ENCODE data around the gene ZNF423.

Gene ZNF423

GRCh38 chr16:49846800-49847199 is 9.1 kb downstream of the ZNF423 start:
- no peak for DNase-seq

DNA sequence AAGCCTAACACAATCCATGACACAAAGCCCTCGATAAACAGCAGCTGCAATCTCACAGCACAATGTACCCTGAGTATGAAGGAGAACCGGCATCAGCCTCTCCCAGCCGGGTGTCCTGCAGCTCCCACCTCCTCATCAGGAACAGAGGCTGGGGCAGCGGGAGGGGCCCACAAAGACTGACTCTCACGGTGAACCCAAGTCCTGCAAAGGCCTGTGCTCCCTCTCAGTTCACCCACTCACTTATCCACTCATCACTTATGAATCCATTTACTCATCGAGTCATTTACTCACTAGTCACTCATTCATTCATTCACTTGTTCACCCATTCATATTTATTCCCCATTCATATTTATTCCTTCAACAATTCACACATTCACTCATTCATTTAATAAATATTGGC is 11.6 kb downstream of the ZNF423 start:
- no peak for DNase-seq

- DNase-seq, result no peak
These were observed 12.2 kb downstream of the ZNF423 start for GRCh38 chr16:49843758-49844157.

GRCh38 chr16:49842972-49843371 is 12.9 kb downstream of the ZNF423 start:
- no peak for DNase-seq

- DNase-seq, result no peak
These were observed 16.7 kb downstream of the ZNF423 start for GRCh38 chr16:49839017-49839825.

- no peak for DNase-seq
These were observed 17.4 kb downstream of the ZNF423 start for GRCh38 chr16:49838441-49839016.

DNA sequence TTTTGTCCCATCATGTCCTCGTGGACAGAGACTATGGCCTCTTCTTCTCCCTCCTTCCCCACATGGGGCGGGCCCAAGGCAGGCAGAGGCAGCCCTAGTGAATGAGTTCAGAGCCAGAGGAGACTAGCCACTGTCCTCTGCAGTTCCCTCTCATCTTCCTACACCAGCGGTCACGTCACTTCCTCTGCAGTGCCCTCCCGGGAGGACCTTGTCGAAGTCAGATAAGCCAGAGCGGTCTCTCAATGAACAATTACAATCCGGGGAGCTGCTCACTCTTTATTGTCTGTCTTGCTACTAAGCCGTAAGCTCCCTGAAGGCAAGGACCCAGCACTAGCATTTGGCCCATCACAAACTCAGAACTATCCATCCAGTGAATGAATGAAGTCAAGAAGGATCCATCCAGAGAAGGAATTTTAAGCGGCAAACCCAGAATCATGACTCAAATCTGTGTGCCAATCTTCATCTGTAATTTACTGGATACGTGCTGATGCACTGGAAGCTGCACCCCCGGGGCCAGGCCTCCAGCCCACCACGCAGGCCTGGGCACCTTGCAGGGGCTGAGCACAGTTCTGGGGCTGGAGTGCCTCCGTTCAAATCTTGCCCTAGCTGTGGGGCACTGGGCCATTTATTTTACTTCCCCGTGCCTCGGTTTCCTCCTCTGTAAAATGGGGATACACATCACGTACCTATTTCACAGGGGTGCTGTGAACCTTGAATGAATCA is 18.1 kb downstream of the ZNF423 start:
- DNase-seq, result no peak

- DNase-seq, result no peak
These were observed 19.2 kb downstream of the ZNF423 start for GRCh38 chr16:49836668-49837067.

- no peak for DNase-seq
These were observed 19.7 kb downstream of the ZNF423 start for GRCh38 chr16:49836218-49836617.

DNA sequence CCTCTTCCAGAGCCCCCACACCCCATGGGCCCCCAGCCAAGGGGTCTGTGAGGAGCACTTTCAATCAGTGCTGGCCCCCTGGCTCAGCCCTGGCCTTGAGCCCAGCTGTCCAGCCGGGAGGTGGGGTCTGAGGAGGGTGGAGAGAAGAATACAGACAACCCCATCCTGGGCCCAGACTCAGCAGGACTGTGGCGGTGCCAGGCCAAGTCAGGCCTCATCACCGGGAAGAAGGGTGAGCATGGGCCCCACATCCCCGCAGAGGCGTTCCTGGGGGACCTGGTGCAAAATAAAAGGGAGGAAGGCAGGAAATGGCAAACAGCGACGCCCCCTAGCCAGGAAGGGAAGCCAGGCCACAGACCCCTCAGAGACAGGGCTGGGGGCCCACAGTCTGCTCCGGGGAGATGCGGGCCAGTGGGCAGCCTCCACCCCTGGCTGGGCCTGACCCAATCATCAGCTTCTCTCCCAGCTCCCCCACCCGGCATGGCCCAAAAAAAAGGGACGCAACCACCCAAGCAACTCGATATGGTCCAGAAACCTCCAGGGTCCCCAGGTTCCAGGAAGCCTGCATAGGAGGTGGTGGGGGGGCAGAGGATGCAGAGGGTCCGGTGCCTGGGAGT is 20.6 kb downstream of the ZNF423 start:
- DNase-seq, result no peak

DNA sequence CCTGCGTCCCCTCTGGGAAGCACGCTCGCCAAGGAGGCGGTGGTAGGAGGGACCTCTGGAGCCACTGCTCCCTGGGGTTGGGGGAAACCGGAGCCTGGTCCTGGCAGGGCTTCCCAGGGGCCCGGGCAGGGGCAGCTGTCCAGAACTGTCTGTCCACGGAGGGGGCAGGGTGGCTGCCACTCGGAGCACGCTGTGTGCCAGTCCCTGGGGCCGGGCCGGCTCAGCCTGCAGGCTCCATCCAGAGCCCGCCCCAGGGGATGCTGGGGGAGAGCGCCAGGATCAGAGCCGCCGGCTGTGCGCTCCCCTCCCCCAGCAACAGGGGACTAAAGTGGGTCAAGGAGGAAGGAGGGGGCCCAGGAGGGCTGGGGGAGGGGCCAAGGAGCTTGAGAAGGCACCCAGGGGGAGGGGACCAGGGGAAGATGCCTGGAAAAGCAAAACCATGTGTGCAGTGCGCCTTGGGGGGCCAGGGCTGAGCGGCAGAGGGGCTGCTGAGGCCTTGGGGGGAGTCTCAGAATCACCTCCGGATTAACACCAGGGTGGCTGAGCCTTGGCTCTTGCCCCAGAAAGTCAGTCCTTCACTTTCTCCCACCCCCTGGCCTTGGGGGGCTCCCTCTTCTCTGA is 21.3 kb downstream of the ZNF423 start:
- no peak for DNase-seq

- DNase-seq, result no peak
These were observed 21.9 kb downstream of the ZNF423 start for GRCh38 chr16:49833796-49834530.

- no peak for DNase-seq
These were observed 22.8 kb downstream of the ZNF423 start for GRCh38 chr16:49833085-49833484.

- no peak for DNase-seq
These were observed 23.7 kb downstream of the ZNF423 start for GRCh38 chr16:49832177-49832576.

GRCh38 chr16:49830873-49831272 is 25.0 kb downstream of the ZNF423 start:
- no peak for DNase-seq

GRCh38 chr16:49828533-49829267 is 27.2 kb downstream of the ZNF423 start:
- DNase-seq, result no peak

GRCh38 chr16:49827805-49828438 is 28.0 kb downstream of the ZNF423 start:
- DNase-seq, result no peak

DNA sequence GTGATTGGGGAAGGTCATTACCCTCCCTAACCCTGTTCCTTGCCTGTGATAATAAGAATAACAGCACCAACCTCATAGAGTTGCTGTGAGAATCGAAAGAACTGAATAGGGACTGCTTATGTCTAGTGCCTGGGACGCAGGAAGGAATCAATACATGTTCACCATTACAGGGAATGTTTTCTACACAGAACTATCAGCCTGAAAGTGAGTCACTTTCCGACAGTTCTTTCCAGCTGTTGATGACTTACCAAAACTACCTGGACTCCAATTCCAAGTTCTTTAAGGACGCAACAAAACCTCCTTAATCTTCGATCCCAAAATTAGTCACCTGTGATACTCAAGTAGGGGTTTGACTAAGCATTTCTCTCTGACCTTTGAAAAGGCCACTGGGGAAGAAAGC is 29.4 kb downstream of the ZNF423 start:
- DNase-seq, result no peak

- no peak for DNase-seq
These were observed 30.9 kb downstream of the ZNF423 start for GRCh38 chr16:49825041-49825440.

DNA sequence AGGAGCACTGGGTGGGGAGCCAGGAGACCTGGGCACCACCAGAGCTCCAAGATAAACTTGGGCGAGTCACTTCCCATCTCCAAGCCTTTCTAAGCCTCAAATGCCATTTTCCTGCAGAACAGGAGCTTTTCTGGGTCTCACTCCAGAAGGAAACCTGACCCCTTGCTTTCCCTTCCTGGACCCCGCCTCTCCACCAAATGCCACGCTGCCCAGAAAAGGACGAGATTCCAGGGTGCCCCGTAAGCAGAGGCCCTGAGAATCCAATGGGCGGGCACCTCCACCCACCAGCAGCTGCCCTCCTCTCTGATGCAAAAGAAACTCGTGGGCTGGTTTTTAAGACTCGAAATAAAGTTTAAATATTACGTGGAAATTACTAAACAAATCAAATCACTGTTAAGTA is 31.3 kb downstream of the ZNF423 start:
- DNase-seq, result no peak
